WTC11 (cell line): Measurements from ENCODE around the gene IRF8. TPM values are rescaled to one million over a fixed set of nuclear protein-coding genes. Genes with fewer than 3 reads are reported as not detected.

Experiments
- ATAC-seq: fragments of 200-7000 bp; cut with Tn5 transposase; 2 replicates; pipeline ENCODE4 v1.10.0; 2021; ENCODE audit warnings: mild to moderate bottlenecking, moderate library complexity
- CTCF ChIA-PET: fragments of 300-600 bp; sonication (Branson Sonifier 250); formaldehyde crosslinking; loops from one replicate; lab custom pipeline; 2021; ENCODE audit warnings: antibody characterized with exemption; lab: Charles Lee
- POLR2A ChIA-PET: fragments of 350-600 bp; sonication (Branson Sonifier 250); formaldehyde crosslinking; loops from one replicate; lab custom pipeline; 2021; ENCODE audit warnings: antibody characterized with exemption; lab: Charles Lee
- DNase-seq: peaks from one replicate; pipeline ENCODE4 v3.0.0; 2021; ENCODE audit warnings: low spot score
- H3K27ac Mint-ChIP-seq: 2 replicates; pipeline ENCODE4 v1.8.0; 2021; ENCODE audit warnings: mixed read lengths
- H3K27me3 Mint-ChIP-seq: 2 replicates; pipeline ENCODE4 v1.8.0; 2021; ENCODE audit warnings: low read depth, mild to moderate bottlenecking, moderate library complexity, mixed read lengths
- H3K36me3 Mint-ChIP-seq: 2 replicates; pipeline ENCODE4 v1.8.0; 2021; ENCODE audit warnings: mixed read lengths
- H3K4me1 Mint-ChIP-seq: 2 replicates; pipeline ENCODE4 v1.8.0; 2022; ENCODE audit warnings: mixed read lengths
- H3K4me3 Mint-ChIP-seq: 2 replicates; pipeline ENCODE4 v1.8.0; 2021; ENCODE audit warnings: mild to moderate bottlenecking, moderate library complexity, mixed read lengths
- H3K9me3 Mint-ChIP-seq: 2 replicates; pipeline ENCODE4 v1.8.0; 2021; ENCODE audit warnings: mixed read lengths
- EMX1 ChIP-seq: fragments of 250-450 bp; sonication (Bioruptor Pico); IDR thresholded peaks from 2 replicates; pipeline ENCODE4 v1.8.0; 2021; ENCODE audit warnings: mild to moderate bottlenecking
- ETV6 ChIP-seq: sonication (generic); formaldehyde crosslinking; IDR thresholded peaks from 2 replicates; pipeline ENCODE4 v1.8.1; 2022; ENCODE audit warnings: mild to moderate bottlenecking, missing genetic modification reagents
- FOXP1 ChIP-seq: sonication (generic); formaldehyde crosslinking; IDR thresholded peaks from 2 replicates; pipeline ENCODE4 v1.8.0; 2022; ENCODE audit warnings: missing genetic modification reagents, mild to moderate bottlenecking, moderate library complexity, borderline replicate concordance
- NFATC4 ChIP-seq: fragments of 250-450 bp; sonication (Bioruptor Pico); IDR thresholded peaks from 2 replicates; pipeline ENCODE4 v1.9.0; 2021; ENCODE audit warnings: mild to moderate bottlenecking
- NFYB ChIP-seq: sonication (generic); formaldehyde crosslinking; conservative IDR thresholded peaks from 2 replicates; pipeline ENCODE4 v1.8.0; 2022; ENCODE audit warnings: low read depth, missing genetic modification reagents
- RELA ChIP-seq: sonication (generic); formaldehyde crosslinking; IDR thresholded peaks from 2 replicates; pipeline ENCODE4 v1.8.1; 2022; ENCODE audit warnings: missing genetic modification reagents, mild to moderate bottlenecking, borderline replicate concordance
- TCF7 ChIP-seq: sonication (generic); formaldehyde crosslinking; IDR thresholded peaks from 2 replicates; pipeline ENCODE4 v1.8.0; 2022; ENCODE audit warnings: mild to moderate bottlenecking, low read depth, missing genetic modification reagents, moderate library complexity
- ZNF138 ChIP-seq: sonication (generic); formaldehyde crosslinking; conservative IDR thresholded peaks from 2 replicates; pipeline ENCODE4 v1.8.1; 2022; ENCODE audit warnings: mild to moderate bottlenecking, moderate library complexity, missing genetic modification reagents
- ZNF219 ChIP-seq: sonication (generic); formaldehyde crosslinking; IDR thresholded peaks from 2 replicates; pipeline ENCODE4 v1.8.0; 2023; ENCODE audit warnings: missing genetic modification reagents, mild to moderate bottlenecking, borderline replicate concordance
- ZNF263 ChIP-seq: sonication (generic); formaldehyde crosslinking; IDR thresholded peaks from 2 replicates; pipeline ENCODE4 v1.8.1; 2022; ENCODE audit warnings: low read depth, mild to moderate bottlenecking, moderate library complexity, missing genetic modification reagents
- total RNA-seq: library from RNA; stranded (reverse); gene quantifications from 3 replicates; pipeline ENCODE4 v1.2.3, GENCODE V29; 2021
- TF ChIP-seq, protein P1 (sequence below): fragments of 250-450 bp; sonication (Bioruptor Pico); IDR thresholded peaks from 2 replicates; pipeline ENCODE4 v1.9.0; 2021; ENCODE audit warnings: mild to moderate bottlenecking, borderline replicate concordance
- TF ChIP-seq, protein P2 (sequence below): sonication (generic); formaldehyde crosslinking; IDR thresholded peaks from 2 replicates; pipeline ENCODE4 v1.8.0; 2023; ENCODE audit warnings: missing genetic modification reagents
- TF ChIP-seq, protein P3 (sequence below): sonication (generic); formaldehyde crosslinking; IDR thresholded peaks from 2 replicates; pipeline ENCODE4 v1.8.1; 2022; ENCODE audit warnings: mild to moderate bottlenecking, moderate library complexity, missing genetic modification reagents
- TF ChIP-seq, protein P4 (sequence below): sonication (generic); formaldehyde crosslinking; IDR thresholded peaks from 2 replicates; pipeline ENCODE4 v1.8.1; 2023; ENCODE audit warnings: mild to moderate bottlenecking, missing genetic modification reagents
- TF ChIP-seq, protein P5 (sequence below): fragments of 250-450 bp; sonication (Bioruptor Pico); IDR thresholded peaks from 2 replicates; pipeline ENCODE4 v1.9.0; 2021; ENCODE audit warnings: moderate library complexity, mild to moderate bottlenecking, inconsistent platforms, borderline replicate concordance
- TF ChIP-seq, protein P6 (sequence below): sonication (generic); formaldehyde crosslinking; IDR thresholded peaks from 2 replicates; pipeline ENCODE4 v1.8.1; 2022; ENCODE audit warnings: mild to moderate bottlenecking, missing genetic modification reagents, moderate library complexity, borderline replicate concordance
- TF ChIP-seq, protein P7 (sequence below): sonication (generic); formaldehyde crosslinking; conservative IDR thresholded peaks from 2 replicates; pipeline ENCODE4 v1.8.1; 2022; ENCODE audit warnings: mild to moderate bottlenecking, missing genetic modification reagents
- TF ChIP-seq, protein P8 (sequence below): sonication (generic); formaldehyde crosslinking; IDR thresholded peaks from 2 replicates; pipeline ENCODE4 v1.8.1; 2022; ENCODE audit warnings: low read depth, missing genetic modification reagents, borderline replicate concordance
- TF ChIP-seq, protein P9 (sequence below): sonication (generic); formaldehyde crosslinking; IDR thresholded peaks from 2 replicates; pipeline ENCODE4 v1.8.1; 2022; ENCODE audit warnings: low read depth, mild to moderate bottlenecking, moderate library complexity, missing genetic modification reagents, borderline replicate concordance

The IRF8 gene
- total RNA-seq, 1 experiment from 2014 or later: 1.1 TPM

DNA sequence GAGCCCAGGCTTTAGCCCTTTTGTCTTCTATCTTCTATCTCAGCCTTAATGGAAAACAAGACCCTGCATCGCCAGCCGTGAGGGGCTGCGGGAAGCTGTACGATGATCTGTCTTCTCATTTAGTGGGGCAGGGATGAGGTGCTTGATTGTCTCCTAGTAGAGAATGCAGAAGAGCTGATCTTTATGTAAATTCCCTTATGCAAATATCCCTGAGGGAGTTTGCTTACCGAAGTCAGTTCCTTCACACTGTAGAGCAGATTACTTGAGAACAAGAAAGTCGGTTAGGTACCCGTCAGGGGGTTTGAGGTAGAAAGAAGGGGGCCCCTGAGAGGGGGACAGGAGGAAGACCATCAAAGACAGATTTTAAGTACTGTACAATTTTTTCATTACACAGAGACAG lies 66.2 kb downstream of the IRF8 start:
- TF ChIP-seq, protein P1, sequence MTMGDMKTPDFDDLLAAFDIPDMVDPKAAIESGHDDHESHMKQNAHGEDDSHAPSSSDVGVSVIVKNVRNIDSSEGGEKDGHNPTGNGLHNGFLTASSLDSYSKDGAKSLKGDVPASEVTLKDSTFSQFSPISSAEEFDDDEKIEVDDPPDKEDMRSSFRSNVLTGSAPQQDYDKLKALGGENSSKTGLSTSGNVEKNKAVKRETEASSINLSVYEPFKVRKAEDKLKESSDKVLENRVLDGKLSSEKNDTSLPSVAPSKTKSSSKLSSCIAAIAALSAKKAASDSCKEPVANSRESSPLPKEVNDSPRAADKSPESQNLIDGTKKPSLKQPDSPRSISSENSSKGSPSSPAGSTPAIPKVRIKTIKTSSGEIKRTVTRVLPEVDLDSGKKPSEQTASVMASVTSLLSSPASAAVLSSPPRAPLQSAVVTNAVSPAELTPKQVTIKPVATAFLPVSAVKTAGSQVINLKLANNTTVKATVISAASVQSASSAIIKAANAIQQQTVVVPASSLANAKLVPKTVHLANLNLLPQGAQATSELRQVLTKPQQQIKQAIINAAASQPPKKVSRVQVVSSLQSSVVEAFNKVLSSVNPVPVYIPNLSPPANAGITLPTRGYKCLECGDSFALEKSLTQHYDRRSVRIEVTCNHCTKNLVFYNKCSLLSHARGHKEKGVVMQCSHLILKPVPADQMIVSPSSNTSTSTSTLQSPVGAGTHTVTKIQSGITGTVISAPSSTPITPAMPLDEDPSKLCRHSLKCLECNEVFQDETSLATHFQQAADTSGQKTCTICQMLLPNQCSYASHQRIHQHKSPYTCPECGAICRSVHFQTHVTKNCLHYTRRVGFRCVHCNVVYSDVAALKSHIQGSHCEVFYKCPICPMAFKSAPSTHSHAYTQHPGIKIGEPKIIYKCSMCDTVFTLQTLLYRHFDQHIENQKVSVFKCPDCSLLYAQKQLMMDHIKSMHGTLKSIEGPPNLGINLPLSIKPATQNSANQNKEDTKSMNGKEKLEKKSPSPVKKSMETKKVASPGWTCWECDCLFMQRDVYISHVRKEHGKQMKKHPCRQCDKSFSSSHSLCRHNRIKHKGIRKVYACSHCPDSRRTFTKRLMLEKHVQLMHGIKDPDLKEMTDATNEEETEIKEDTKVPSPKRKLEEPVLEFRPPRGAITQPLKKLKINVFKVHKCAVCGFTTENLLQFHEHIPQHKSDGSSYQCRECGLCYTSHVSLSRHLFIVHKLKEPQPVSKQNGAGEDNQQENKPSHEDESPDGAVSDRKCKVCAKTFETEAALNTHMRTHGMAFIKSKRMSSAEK (CRISPR knock-in tag): no peak
- no peak for TF ChIP-seq RELA (CRISPR knock-in tag)
- no peak for TF ChIP-seq EMX1 (CRISPR knock-in tag)
- no peak for TF ChIP-seq NFATC4 (CRISPR knock-in tag)
- TF ChIP-seq, protein P2, sequence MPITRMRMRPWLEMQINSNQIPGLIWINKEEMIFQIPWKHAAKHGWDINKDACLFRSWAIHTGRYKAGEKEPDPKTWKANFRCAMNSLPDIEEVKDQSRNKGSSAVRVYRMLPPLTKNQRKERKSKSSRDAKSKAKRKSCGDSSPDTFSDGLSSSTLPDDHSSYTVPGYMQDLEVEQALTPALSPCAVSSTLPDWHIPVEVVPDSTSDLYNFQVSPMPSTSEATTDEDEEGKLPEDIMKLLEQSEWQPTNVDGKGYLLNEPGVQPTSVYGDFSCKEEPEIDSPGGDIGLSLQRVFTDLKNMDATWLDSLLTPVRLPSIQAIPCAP (CRISPR knock-in tag): no peak
- TF ChIP-seq, protein P3, sequence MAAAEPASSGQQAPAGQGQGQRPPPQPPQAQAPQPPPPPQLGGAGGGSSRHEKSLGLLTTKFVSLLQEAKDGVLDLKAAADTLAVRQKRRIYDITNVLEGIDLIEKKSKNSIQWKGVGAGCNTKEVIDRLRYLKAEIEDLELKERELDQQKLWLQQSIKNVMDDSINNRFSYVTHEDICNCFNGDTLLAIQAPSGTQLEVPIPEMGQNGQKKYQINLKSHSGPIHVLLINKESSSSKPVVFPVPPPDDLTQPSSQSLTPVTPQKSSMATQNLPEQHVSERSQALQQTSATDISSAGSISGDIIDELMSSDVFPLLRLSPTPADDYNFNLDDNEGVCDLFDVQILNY (CRISPR knock-in tag): no peak
- TF ChIP-seq, protein P4, sequence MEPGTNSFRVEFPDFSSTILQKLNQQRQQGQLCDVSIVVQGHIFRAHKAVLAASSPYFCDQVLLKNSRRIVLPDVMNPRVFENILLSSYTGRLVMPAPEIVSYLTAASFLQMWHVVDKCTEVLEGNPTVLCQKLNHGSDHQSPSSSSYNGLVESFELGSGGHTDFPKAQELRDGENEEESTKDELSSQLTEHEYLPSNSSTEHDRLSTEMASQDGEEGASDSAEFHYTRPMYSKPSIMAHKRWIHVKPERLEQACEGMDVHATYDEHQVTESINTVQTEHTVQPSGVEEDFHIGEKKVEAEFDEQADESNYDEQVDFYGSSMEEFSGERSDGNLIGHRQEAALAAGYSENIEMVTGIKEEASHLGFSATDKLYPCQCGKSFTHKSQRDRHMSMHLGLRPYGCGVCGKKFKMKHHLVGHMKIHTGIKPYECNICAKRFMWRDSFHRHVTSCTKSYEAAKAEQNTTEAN (CRISPR knock-in tag): no peak
- TF ChIP-seq NFYB: no peak
- no peak for TF ChIP-seq ZNF219 (CRISPR knock-in tag)
- TF ChIP-seq, protein P5, sequence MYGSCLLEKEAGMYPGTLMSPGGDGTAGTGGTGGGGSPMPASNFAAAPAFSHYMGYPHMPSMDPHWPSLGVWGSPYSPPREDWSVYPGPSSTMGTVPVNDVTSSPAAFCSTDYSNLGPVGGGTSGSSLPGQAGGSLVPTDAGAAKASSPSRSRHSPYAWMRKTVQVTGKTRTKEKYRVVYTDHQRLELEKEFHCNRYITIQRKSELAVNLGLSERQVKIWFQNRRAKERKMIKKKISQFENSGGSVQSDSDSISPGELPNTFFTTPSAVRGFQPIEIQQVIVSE (CRISPR knock-in tag): no peak
- TF ChIP-seq, protein P6, sequence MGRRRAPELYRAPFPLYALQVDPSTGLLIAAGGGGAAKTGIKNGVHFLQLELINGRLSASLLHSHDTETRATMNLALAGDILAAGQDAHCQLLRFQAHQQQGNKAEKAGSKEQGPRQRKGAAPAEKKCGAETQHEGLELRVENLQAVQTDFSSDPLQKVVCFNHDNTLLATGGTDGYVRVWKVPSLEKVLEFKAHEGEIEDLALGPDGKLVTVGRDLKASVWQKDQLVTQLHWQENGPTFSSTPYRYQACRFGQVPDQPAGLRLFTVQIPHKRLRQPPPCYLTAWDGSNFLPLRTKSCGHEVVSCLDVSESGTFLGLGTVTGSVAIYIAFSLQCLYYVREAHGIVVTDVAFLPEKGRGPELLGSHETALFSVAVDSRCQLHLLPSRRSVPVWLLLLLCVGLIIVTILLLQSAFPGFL: no peak
- TF ChIP-seq FOXP1 (CRISPR knock-in tag): no peak
- no peak for TF ChIP-seq ETV6 (CRISPR knock-in tag)
- TF ChIP-seq ZNF138 (CRISPR knock-in tag): no peak
- no peak for TF ChIP-seq ZNF263 (CRISPR knock-in tag)
- TF ChIP-seq, protein P7, sequence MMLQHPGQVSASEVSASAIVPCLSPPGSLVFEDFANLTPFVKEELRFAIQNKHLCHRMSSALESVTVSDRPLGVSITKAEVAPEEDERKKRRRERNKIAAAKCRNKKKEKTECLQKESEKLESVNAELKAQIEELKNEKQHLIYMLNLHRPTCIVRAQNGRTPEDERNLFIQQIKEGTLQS (CRISPR knock-in tag): no peak
- no peak for TF ChIP-seq TCF7 (CRISPR knock-in tag)
- TF ChIP-seq, protein P8, sequence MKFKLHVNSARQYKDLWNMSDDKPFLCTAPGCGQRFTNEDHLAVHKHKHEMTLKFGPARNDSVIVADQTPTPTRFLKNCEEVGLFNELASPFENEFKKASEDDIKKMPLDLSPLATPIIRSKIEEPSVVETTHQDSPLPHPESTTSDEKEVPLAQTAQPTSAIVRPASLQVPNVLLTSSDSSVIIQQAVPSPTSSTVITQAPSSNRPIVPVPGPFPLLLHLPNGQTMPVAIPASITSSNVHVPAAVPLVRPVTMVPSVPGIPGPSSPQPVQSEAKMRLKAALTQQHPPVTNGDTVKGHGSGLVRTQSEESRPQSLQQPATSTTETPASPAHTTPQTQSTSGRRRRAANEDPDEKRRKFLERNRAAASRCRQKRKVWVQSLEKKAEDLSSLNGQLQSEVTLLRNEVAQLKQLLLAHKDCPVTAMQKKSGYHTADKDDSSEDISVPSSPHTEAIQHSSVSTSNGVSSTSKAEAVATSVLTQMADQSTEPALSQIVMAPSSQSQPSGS (CRISPR knock-in tag): no peak
- TF ChIP-seq, protein P9, sequence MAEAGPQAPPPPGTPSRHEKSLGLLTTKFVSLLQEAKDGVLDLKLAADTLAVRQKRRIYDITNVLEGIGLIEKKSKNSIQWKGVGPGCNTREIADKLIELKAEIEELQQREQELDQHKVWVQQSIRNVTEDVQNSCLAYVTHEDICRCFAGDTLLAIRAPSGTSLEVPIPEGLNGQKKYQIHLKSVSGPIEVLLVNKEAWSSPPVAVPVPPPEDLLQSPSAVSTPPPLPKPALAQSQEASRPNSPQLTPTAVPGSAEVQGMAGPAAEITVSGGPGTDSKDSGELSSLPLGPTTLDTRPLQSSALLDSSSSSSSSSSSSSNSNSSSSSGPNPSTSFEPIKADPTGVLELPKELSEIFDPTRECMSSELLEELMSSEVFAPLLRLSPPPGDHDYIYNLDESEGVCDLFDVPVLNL: no peak
- TF ChIP-seq, all 79 proteins: peak for 0
- Mint-ChIP-seq H3K27ac (no peak overlapping the region), H3K4me3 (no peak overlapping the region), H3K36me3 (no peaks in the 10 kb centered on the region), H3K27me3 (peaks cover 2% of the 10 kb centered on the region; the same call in 1 of the 2 replicates), H3K4me1 (peaks cover 7% of the 10 kb centered on the region; the same call in 1 of the 2 replicates), H3K9me3 (peaks cover 3% of the 10 kb centered on the region; the same call in 1 of the 2 replicates)
- ChIA-PET POLR2A (no interaction called here), CTCF (interaction anchor here (1.1 kb wide), 1 partner anchor 144 kb away, joined by 9 read pairs; no protein-coding TSS in a partner anchor)
- ATAC-seq (no peak; the same call in 1 of the 2 replicates), DNase-seq (no peak)
